ENCODE results near the gene NEO1.

GRCh38 chr15:73156431-73157191, 104.3 kb downstream of the NEO1 start:
- TF ChIP-seq POLR2A (IDR thresholded peaks at IDR 0.05) (no peak), CTCF (IDR thresholded peaks at IDR 0.05) (no peak), EP300 (IDR thresholded peaks at IDR 0.05) (no peak)
